HAP-1 (cell line): Measurements from ENCODE around the gene THEM4.
A peak's percentile ranks its signal among the peaks of the same experiment; 100 is the strongest.

Source experiments
- DNase-seq, 2 experiments: peaks; one replicate each; pipeline ENCODE4 v3.0.0-alpha.2; 2016 to 2020; ENCODE audit warnings: low spot score in 2 of 2
- H3K27me3 ChIP-seq: fragments of 250-450 bp; sonication (Bioruptor Pico); 2 replicates; pipeline ENCODE4 v1.5.1; 2020; ENCODE audit warnings: low read depth, mild to moderate bottlenecking, moderate library complexity
- H3K36me3 ChIP-seq: fragments of 250-450 bp; sonication (Bioruptor Pico); replicated peaks from 2 replicates; pipeline ENCODE4 v1.5.1; 2020; ENCODE audit warnings: mild to moderate bottlenecking
- H3K4me1 ChIP-seq: fragments of 250-450 bp; sonication (Bioruptor Pico); 2 replicates; pipeline ENCODE4 v1.5.1; 2020; ENCODE audit warnings: mild to moderate bottlenecking
- H3K4me3 ChIP-seq: fragments of 250-450 bp; sonication (Bioruptor Pico); 2 replicates; pipeline ENCODE4 v1.5.1; 2020; ENCODE audit warnings: mild to moderate bottlenecking, moderate library complexity
- H3K9me3 ChIP-seq: fragments of 250-450 bp; sonication (Bioruptor Pico); 2 replicates; pipeline ENCODE4 v1.5.1; 2020; ENCODE audit warnings: mild to moderate bottlenecking, moderate library complexity
- in situ Hi-C: fragments of 300-500 bp; cut with MboI; formaldehyde crosslinking; loops from 3 replicates; pipeline ENCODE4 v1.14.3; 2020; ENCODE audit warnings: low sequenced_read_pairs, inconsistent platforms, mixed read lengths

THEM4 gene

DNA sequence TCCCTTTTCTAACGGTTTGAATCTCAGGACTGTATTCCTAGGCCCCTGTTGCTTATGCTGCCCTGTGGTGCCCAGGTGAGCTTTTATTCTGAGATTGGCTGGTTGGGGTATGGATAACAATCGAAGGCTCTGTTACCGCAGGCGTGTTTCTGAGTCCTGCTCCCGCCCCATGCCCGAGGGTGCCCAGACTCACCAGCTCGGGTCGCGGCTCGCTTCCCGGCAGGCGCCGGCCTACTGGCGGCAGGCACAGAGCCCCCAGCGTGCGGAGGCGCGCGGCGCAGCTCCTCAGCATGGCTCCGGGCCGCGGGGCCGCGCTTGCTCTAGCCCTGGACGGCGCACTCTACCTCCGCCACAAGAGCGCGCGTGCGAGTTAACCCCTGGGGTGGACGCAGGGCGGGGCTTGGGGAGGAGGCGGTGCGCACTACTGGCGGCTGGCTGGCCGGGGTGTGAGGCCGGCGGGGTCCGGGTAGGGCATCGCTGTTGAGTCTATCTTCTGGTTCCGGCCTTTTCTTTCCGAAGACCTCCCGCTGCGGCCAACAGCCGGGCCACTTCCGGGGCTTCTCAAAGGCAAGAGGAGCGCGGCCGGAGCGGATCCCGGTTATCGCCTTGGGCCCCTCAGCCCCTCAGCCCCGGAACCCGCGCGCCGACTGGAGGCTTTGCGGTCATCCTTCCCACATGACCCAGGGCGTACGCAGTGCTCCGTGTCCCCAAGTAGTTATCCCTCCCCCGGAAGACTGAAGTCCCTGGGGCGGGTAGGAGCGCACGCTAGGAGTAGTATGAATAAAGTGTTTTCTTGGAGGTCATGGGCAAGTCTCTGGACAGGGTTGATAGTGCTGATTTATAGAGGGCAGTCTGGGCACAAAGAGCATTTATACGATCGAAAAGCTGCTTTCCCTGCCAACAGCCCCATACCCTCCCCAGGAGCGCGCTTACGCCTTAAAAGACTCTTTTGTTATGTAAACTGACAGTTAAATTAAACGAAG is at the start of gene THEM4:
Gene THEM4 (minus strand): TSS at position 345 of the 983 bp plus-strand sequence. CDS start 53 bp downstream, at position 292.
- in situ Hi-C loops: no loop called here
- peak; percentile 95 to 99 for DNase-seq
- Histone ChIP-seq H3K4me3 (peak within 1 kb of the TSS; percentile 81), H3K27me3 (no peaks in the 10 kb centered on the region), H3K36me3 (peaks cover 11% of the 10 kb centered on the region), H3K9me3 (peaks cover 16% of the 10 kb centered on the region), H3K4me1 (peaks cover 3% of the 10 kb centered on the region; the same call in 1 of the 2 replicates)

DNA sequence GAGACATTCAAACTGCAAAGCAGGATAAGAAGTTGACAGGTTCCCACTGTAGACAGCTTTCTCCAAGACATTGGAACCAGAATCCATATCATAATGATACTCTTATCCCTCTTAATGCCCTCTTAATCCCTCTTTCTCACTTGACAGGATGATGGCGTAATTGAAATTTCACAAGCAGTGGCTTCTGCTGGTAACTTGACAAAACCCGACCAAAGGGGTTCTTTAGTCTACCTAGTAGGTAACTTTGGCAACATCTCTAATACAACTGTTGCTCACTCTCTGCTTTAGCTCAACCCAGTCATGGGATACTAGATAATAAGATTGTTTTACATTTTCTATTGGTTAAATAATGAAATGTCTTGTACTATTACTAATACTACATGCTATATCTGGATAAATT is 49.6 kb upstream of the THEM4 start:
- Histone ChIP-seq H3K4me1 (no peaks in the 10 kb centered on the region), H3K36me3 (no peaks in the 10 kb centered on the region), H3K4me3 (no peak overlapping the region), H3K27me3 (no peaks in the 10 kb centered on the region; the same call in 1 of the 2 replicates), H3K9me3 (no peaks in the 10 kb centered on the region)
- no peak for DNase-seq
- in situ Hi-C loops: no loop called here

DNA sequence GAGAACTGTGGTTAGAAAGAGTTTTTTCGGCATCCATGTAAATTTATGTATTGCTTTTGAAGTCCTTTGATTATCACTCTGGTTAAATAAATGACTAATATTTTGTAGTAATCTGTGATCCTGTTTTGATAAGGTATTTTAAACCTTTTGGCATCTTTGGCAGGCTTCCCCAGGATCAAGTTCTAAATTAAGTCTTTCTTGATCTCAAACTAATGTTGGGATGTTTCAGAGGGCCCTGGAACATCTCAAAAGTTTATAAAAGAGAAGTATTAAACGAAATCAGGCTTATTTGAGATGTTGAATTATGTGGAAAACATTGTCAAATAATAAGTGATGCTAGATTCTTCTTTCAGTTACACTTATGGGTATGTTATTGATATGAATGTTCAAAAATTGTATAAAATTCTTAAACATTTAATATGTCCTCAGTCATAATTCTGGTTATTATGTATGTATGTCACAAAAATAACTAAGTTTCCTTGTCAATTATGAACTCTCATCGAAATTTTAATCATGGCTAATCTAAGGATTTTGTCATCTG is 47.7 kb upstream of the THEM4 start:
- Histone ChIP-seq H3K36me3 (no peaks in the 10 kb centered on the region), H3K4me1 (peaks cover 3% of the 10 kb centered on the region; the same call in 1 of the 2 replicates), H3K27me3 (no peaks in the 10 kb centered on the region; the same call in 1 of the 2 replicates), H3K9me3 (no peaks in the 10 kb centered on the region), H3K4me3 (no peak overlapping the region)
- DNase-seq: no peak
- in situ Hi-C loops: no loop called here

- in situ Hi-C loops: no loop called here
- Histone ChIP-seq H3K4me3 (no peak overlapping the region), H3K36me3 (no peaks in the 10 kb centered on the region), H3K9me3 (no peaks in the 10 kb centered on the region), H3K27me3 (no peaks in the 10 kb centered on the region; the same call in 1 of the 2 replicates), H3K4me1 (peaks cover 3% of the 10 kb centered on the region; the same call in 1 of the 2 replicates)
- DNase-seq: no peak
Measured at GRCh38 chr1:151953409-151954094, 44.2 kb upstream of the THEM4 start.

GRCh38 chr1:151952811-151953210 is 43.5 kb upstream of the THEM4 start:
- H3K36me3 ChIP-seq: no peaks in the 10 kb centered on the region
- in situ Hi-C loops: no loop called here

DNA sequence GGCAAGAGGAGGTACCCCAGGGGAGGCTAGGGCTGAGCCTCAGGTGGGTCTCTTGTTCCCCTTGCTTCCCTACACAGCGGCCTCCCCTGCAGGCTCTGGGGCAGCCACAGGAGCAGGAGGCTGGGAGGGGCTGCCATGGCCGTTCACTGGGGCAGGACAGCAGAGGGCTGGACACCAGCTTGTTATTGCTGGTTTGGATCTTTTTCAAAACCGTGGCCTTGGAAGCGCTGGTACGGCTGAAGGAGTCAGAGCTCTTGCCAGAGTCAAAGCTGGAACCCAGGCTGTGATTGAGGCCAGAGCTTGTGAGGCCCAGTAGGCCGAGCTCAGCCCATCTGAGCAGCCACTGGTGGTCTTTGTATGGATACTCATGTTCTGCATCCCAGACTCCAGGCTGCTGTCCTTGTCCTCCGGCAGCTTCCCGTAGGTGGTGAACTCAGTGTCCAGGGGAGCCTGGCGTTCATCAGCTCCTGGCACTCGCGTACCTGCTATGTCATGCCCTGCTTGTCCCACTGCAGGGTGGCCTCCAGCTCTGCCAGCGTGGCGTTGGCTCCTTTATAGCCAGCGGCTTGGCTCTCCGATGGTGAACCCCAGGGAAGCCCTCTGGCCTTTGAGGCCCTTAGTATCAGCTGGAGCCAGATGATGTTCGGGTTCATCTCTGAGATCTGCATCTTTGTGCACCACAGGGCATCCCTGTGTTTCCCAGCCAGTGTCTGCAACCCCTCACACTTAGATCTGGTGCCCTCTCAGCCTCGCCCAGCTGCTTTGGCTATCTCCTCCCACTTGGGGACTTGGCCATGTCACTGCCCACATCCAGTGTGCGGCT is 40.3 kb upstream of the THEM4 start:
- H3K9me3 ChIP-seq: no peaks in the 10 kb centered on the region
- H3K36me3 ChIP-seq: no peaks in the 10 kb centered on the region
- no peak overlapping the region for H3K4me3 ChIP-seq
- no peaks in the 10 kb centered on the region for H3K27me3 ChIP-seq
- H3K4me1 ChIP-seq: peaks cover 14% of the 10 kb centered on the region
- in situ Hi-C loops: no loop called here
- DNase-seq: no peak

More at GRCh38 chr1:151952811-151953210, 43.5 kb upstream of the THEM4 start:
- no peak overlapping the region for H3K4me3 ChIP-seq
- H3K9me3 ChIP-seq: no peaks in the 10 kb centered on the region
- no peaks in the 10 kb centered on the region; the same call in 1 of the 2 replicates for H3K27me3 ChIP-seq
- H3K4me1 ChIP-seq: peaks cover 3% of the 10 kb centered on the region; the same call in 1 of the 2 replicates
- no peak for DNase-seq

- Histone ChIP-seq H3K4me1 (peaks cover 14% of the 10 kb centered on the region), H3K4me3 (no peak overlapping the region), H3K27me3 (no peaks in the 10 kb centered on the region), H3K9me3 (no peaks in the 10 kb centered on the region), H3K36me3 (no peaks in the 10 kb centered on the region)
- DNase-seq: no peak
- in situ Hi-C loops: no loop called here
Measured at GRCh38 chr1:151948506-151948905, 39.2 kb upstream of the THEM4 start.

- peaks cover 12% of the 10 kb centered on the region for H3K4me1 ChIP-seq
- no peaks in the 10 kb centered on the region for H3K36me3 ChIP-seq
- H3K27me3 ChIP-seq: no peaks in the 10 kb centered on the region
- no peak overlapping the region for H3K4me3 ChIP-seq
- no peak for DNase-seq
- in situ Hi-C loops: no loop called here
- H3K9me3 ChIP-seq: no peaks in the 10 kb centered on the region
Measured at GRCh38 chr1:151947140-151947539, 37.8 kb upstream of the THEM4 start.

- DNase-seq: peak; percentile 92 to 94
- H3K27me3 ChIP-seq: no peaks in the 10 kb centered on the region
- H3K36me3 ChIP-seq: no peaks in the 10 kb centered on the region
- in situ Hi-C loops: no loop called here
- peaks cover 14% of the 10 kb centered on the region for H3K4me1 ChIP-seq
- H3K9me3 ChIP-seq: no peaks in the 10 kb centered on the region
- no peak overlapping the region for H3K4me3 ChIP-seq
Measured at GRCh38 chr1:151945725-151946722, 36.7 kb upstream of the THEM4 start.

- no peaks in the 10 kb centered on the region for H3K36me3 ChIP-seq
- H3K27me3 ChIP-seq: no peaks in the 10 kb centered on the region
- no peak overlapping the region for H3K4me3 ChIP-seq
- no peaks in the 10 kb centered on the region for H3K9me3 ChIP-seq
- H3K4me1 ChIP-seq: peaks cover 17% of the 10 kb centered on the region
- DNase-seq: no peak
- in situ Hi-C loops: no loop called here
Measured at GRCh38 chr1:151944857-151945575, 35.7 kb upstream of the THEM4 start.

GRCh38 chr1:151944126-151944856 is 35.0 kb upstream of the THEM4 start:
- in situ Hi-C loops: no loop called here
- Histone ChIP-seq H3K9me3 (no peaks in the 10 kb centered on the region), H3K36me3 (no peaks in the 10 kb centered on the region), H3K4me1 (peaks cover 17% of the 10 kb centered on the region), H3K27me3 (no peaks in the 10 kb centered on the region), H3K4me3 (no peak overlapping the region)
- no peak for DNase-seq
